Thymus (tissue), 11 donors: ENCODE measurements around the gene STOML3. TPM values are rescaled to one million over a fixed set of nuclear protein-coding genes. Genes with fewer than 3 reads are reported as not detected.

Experiments
- DNase-seq, 9 donors: peaks; one replicate each; pipeline ENCODE4 v3.0.0-alpha.2; 2013; ENCODE audit warnings: low spot score in 9 of 9, low read depth in 6 of 9, missing footprints in 1 of 9
- H3K27ac ChIP-seq, 2 donors: one replicate each; pipeline ENCODE4 v1.5.1; 2013; ENCODE audit warnings: control low read depth in 1 of 2, low read depth in 1 of 2, low read length in 1 of 2, mild to moderate bottlenecking in 1 of 2, moderate library complexity in 1 of 2
- H3K27me3 ChIP-seq, 2 donors: one replicate each; pipeline ENCODE4 v1.5.1; 2013; ENCODE audit warnings: low read length in 1 of 2; ENCODE audit not compliant: control insufficient read depth in 2 of 2, insufficient read depth in 1 of 2
- H3K36me3 ChIP-seq, 2 donors: one replicate each; pipeline ENCODE4 v1.5.1; 2013; ENCODE audit warnings: low read length in 1 of 2, mild to moderate bottlenecking in 1 of 2, moderate library complexity in 1 of 2; ENCODE audit not compliant: control insufficient read depth in 2 of 2, insufficient read depth in 2 of 2
- H3K4me1 ChIP-seq, 2 donors: one replicate each; pipeline ENCODE4 v1.5.1; 2013; ENCODE audit warnings: low read length in 2 of 2; ENCODE audit not compliant: control insufficient read depth in 2 of 2, insufficient read depth in 2 of 2
- H3K4me3 ChIP-seq, 2 donors: one replicate each; pipeline ENCODE4 v1.5.1; 2013; ENCODE audit warnings: low read length in 2 of 2, control low read depth in 1 of 2, mild to moderate bottlenecking in 1 of 2
- H3K9me3 ChIP-seq, 2 donors: one replicate each; pipeline ENCODE4 v1.5.1; 2013; ENCODE audit warnings: low read length in 1 of 2, mild to moderate bottlenecking in 1 of 2; ENCODE audit not compliant: control insufficient read depth in 2 of 2, insufficient read depth in 1 of 2
- WGBS: extraction: QIAGEN DNeasy Blood & Tissue Kit; methylation state at CpG from one replicate; pipeline ENCODE4 v1.1.7; 2013; 5-methylcytosine and 5-hydroxymethylcytosine counted together
- polyA plus RNA-seq: library from polyadenylated mRNA; stranded (reverse); fragments of 200-250 nt; gene quantifications from one replicate; pipeline ENCODE4 v1.2.3, GENCODE V29; 2013
- total RNA-seq: library from RNA; stranded (reverse); fragments of 120-200 nt; gene quantifications from one replicate; pipeline ENCODE4 v1.2.4, GENCODE V29; 2013
- donor health status: healthy.

Gene STOML3
- total and polyA plus RNA-seq, 2 donors, result 0.05 to 0.23 TPM

GRCh38 chr13:38969187-38969586 lies 21.4 kb downstream of the STOML3 start:
- H3K4me1 ChIP-seq, result no peaks in the 10 kb centered on the region
- no peaks in the 10 kb centered on the region for H3K36me3 ChIP-seq
- H3K27ac ChIP-seq, result no peak overlapping the region
- H3K27me3 ChIP-seq, result no peaks in the 10 kb centered on the region
- no peak overlapping the region for H3K4me3 ChIP-seq
- no peaks in the 10 kb centered on the region for H3K9me3 ChIP-seq
- DNase-seq, result no peak
- WGBS, result 56% methylated on average over 2 of the region's 2 CpGs

- H3K27ac ChIP-seq, result no peak overlapping the region
Measured at GRCh38 chr13:38967446-38967845, 23.2 kb downstream of the STOML3 start.

GRCh38 chr13:38965281-38965680 lies 25.4 kb downstream of the STOML3 start:
- Histone ChIP-seq H3K9me3 (no peaks in the 10 kb centered on the region), H3K27me3 (no peaks in the 10 kb centered on the region)
- 91% methylated on average over 4 of the region's 4 CpGs for WGBS

More at GRCh38 chr13:38967446-38967845, 23.2 kb downstream of the STOML3 start:
- H3K4me3 ChIP-seq, result no peak overlapping the region
- H3K36me3 ChIP-seq, result no peaks in the 10 kb centered on the region
- H3K4me1 ChIP-seq, result no peaks in the 10 kb centered on the region
- H3K9me3 ChIP-seq, result no peaks in the 10 kb centered on the region
- H3K27me3 ChIP-seq, result no peaks in the 10 kb centered on the region
- no peak for DNase-seq
- WGBS, result 85% methylated on average over 2 of the region's 2 CpGs

GRCh38 chr13:38960175-38960574 lies 30.5 kb downstream of the STOML3 start:
- DNase-seq, result no peak
- peaks cover 0 to 3% of the 10 kb centered on the region in 2 donors for H3K9me3 ChIP-seq
- no peak overlapping the region for H3K27ac ChIP-seq
- no peaks in the 10 kb centered on the region for H3K27me3 ChIP-seq
- no peak overlapping the region for H3K4me3 ChIP-seq
- no peaks in the 10 kb centered on the region for H3K36me3 ChIP-seq
- no peaks in the 10 kb centered on the region for H3K4me1 ChIP-seq

More at GRCh38 chr13:38965281-38965680, 25.4 kb downstream of the STOML3 start:
- Histone ChIP-seq H3K4me3 (no peak overlapping the region), H3K4me1 (no peaks in the 10 kb centered on the region), H3K36me3 (no peaks in the 10 kb centered on the region), H3K27ac (no peak overlapping the region)
- no peak for DNase-seq

- no peak for DNase-seq
- Histone ChIP-seq H3K27ac (no peak overlapping the region), H3K4me3 (no peak overlapping the region), H3K9me3 (peaks cover 0 to 3% of the 10 kb centered on the region in 2 donors), H3K36me3 (no peaks in the 10 kb centered on the region), H3K4me1 (no peaks in the 10 kb centered on the region), H3K27me3 (no peaks in the 10 kb centered on the region)
- 90% methylated on average over 11 of the region's 11 CpGs for WGBS
Measured at GRCh38 chr13:38957794-38958592, 32.6 kb downstream of the STOML3 start.

GRCh38 chr13:38954844-38955243 lies 35.8 kb downstream of the STOML3 start:
- Histone ChIP-seq H3K27me3 (no peaks in the 10 kb centered on the region), H3K27ac (no peak overlapping the region), H3K9me3 (peaks cover 0 to 3% of the 10 kb centered on the region in 2 donors), H3K36me3 (no peaks in the 10 kb centered on the region), H3K4me1 (no peaks in the 10 kb centered on the region), H3K4me3 (no peak overlapping the region)
- no peak for DNase-seq

GRCh38 chr13:38954291-38954690 lies 36.3 kb downstream of the STOML3 start:
- no peaks in the 10 kb centered on the region for H3K27me3 ChIP-seq
- 74% methylated on average over 2 of the region's 2 CpGs for WGBS
- no peak overlapping the region for H3K27ac ChIP-seq
- DNase-seq, result no peak
- H3K36me3 ChIP-seq, result no peaks in the 10 kb centered on the region
- peaks cover 0 to 3% of the 10 kb centered on the region in 2 donors for H3K9me3 ChIP-seq
- no peak overlapping the region for H3K4me3 ChIP-seq
- H3K4me1 ChIP-seq, result no peaks in the 10 kb centered on the region

GRCh38 chr13:38952827-38953226 lies 37.8 kb downstream of the STOML3 start:
- no peaks in the 10 kb centered on the region for H3K27me3 ChIP-seq
- WGBS, result 88% methylated on average over 1 of the region's 1 CpG
- no peak overlapping the region for H3K27ac ChIP-seq
- H3K4me1 ChIP-seq, result no peaks in the 10 kb centered on the region
- H3K9me3 ChIP-seq, result peaks cover 0 to 1% of the 10 kb centered on the region in 2 donors
- DNase-seq, result no peak
- H3K36me3 ChIP-seq, result no peaks in the 10 kb centered on the region
- no peak overlapping the region for H3K4me3 ChIP-seq

GRCh38 chr13:38951525-38952313 lies 38.9 kb downstream of the STOML3 start:
- WGBS, result 57% methylated on average over 9 of the region's 9 CpGs
- no peak for DNase-seq
- H3K36me3 ChIP-seq, result no peaks in the 10 kb centered on the region
- H3K4me3 ChIP-seq, result no peak overlapping the region
- H3K9me3 ChIP-seq, result no peaks in the 10 kb centered on the region
- H3K27me3 ChIP-seq, result no peaks in the 10 kb centered on the region
- H3K4me1 ChIP-seq, result no peaks in the 10 kb centered on the region
- H3K27ac ChIP-seq, result no peak overlapping the region
